HepG2 (cell line): ENCODE measurements around the gene PAQR5. TPM values are rescaled to one million over a fixed set of nuclear protein-coding genes. Genes with fewer than 3 reads are reported as not detected.
A peak's percentile ranks its signal among the peaks of the same experiment; 100 is the strongest.

ENCODE experiments used
- FOXK1 ChIP-seq: sonication (generic); formaldehyde crosslinking; IDR thresholded peaks from 2 replicates; pipeline ENCODE4 v1.4.0; 2020; ENCODE audit warnings: low read depth, missing genetic modification reagents, borderline replicate concordance
- FOXK2 ChIP-seq: fragments of 450-650 bp; IDR thresholded peaks from 2 replicates; pipeline ENCODE4 v1.6.1; 2016
- KMT2A ChIP-seq: sonication (generic); formaldehyde crosslinking; IDR thresholded peaks from 2 replicates; pipeline ENCODE4 v1.4.0; 2020; ENCODE audit warnings: missing genetic modification reagents
- MXI1 ChIP-seq: IDR thresholded peaks from 3 replicates; pipeline ENCODE4 v1.6.1; 2012; ENCODE audit warnings: low read depth, low read length, inconsistent platforms, borderline replicate concordance
- ONECUT2 ChIP-seq: sonication (generic); formaldehyde crosslinking; IDR thresholded peaks from 2 replicates; pipeline ENCODE4 v1.4.0; 2020; ENCODE audit warnings: missing genetic modification reagents
- TBX2 ChIP-seq: sonication (generic); formaldehyde crosslinking; IDR thresholded peaks from 2 replicates; pipeline ENCODE4 v1.5.0; 2020; ENCODE audit warnings: missing genetic modification reagents, mild to moderate bottlenecking, borderline replicate concordance
- TFDP2 ChIP-seq: sonication (generic); formaldehyde crosslinking; IDR thresholded peaks from 2 replicates; pipeline ENCODE4 v1.4.0; 2020; ENCODE audit warnings: missing genetic modification reagents
- ZNF205 ChIP-seq: IDR thresholded peaks from 2 replicates; pipeline ENCODE4 v1.6.1; 2018; ENCODE audit warnings: missing biosample characterization, missing genetic modification reagents
- ZNF256 ChIP-seq: sonication (generic); formaldehyde crosslinking; conservative IDR thresholded peaks from 2 replicates; pipeline ENCODE4 v1.4.0; 2020; ENCODE audit warnings: missing genetic modification reagents
- ZNF337 ChIP-seq: sonication (generic); formaldehyde crosslinking; IDR thresholded peaks from 2 replicates; pipeline ENCODE4 v1.5.1; 2020; ENCODE audit warnings: missing genetic modification reagents, low read depth, mild to moderate bottlenecking, borderline replicate concordance
- ZNF607 ChIP-seq: sonication (generic); formaldehyde crosslinking; IDR thresholded peaks from 2 replicates; pipeline ENCODE4 v1.5.1; 2020; ENCODE audit warnings: missing genetic modification reagents, mild to moderate bottlenecking, borderline replicate concordance
- ZNF619 ChIP-seq: sonication (generic); formaldehyde crosslinking; IDR thresholded peaks from 2 replicates; pipeline ENCODE4 v1.4.0; 2020; ENCODE audit warnings: mild to moderate bottlenecking, missing genetic modification reagents
- ZNF740 ChIP-seq: sonication (generic); formaldehyde crosslinking; IDR thresholded peaks from 2 replicates; pipeline ENCODE4 v1.4.0; 2020; ENCODE audit warnings: missing genetic modification reagents
- ZNF891 ChIP-seq: sonication (generic); formaldehyde crosslinking; IDR thresholded peaks from 2 replicates; pipeline ENCODE4 v1.5.0; 2020; ENCODE audit warnings: mild to moderate bottlenecking, missing genetic modification reagents
- polyA plus RNA-seq, 8 experiments: library from polyadenylated mRNA; depleted of rRNA in 3 of 8; stranded (reverse) in 7 of 8; unstranded in 1 of 8; fragments of >200 nt; fragmentation: Illumina TruSeq in 4 of 8; extraction: Trizol in 4 of 8; gene quantifications; 2 replicates each; pipeline versions ENCODE4 v1.2.1 to v1.2.3, GENCODE V29; 2011 to 2016; ENCODE audit warnings: low read depth in 4 of 8, missing spikeins in 1 of 8, mixed read lengths in 1 of 8; ENCODE audit not compliant: insufficient read depth in 1 of 8
- total RNA-seq, 5 experiments: library from RNA; depleted of rRNA; stranded (reverse); fragments of >200 nt; fragmentation: Illumina TruSeq; extraction: Trizol; gene quantifications; 2 replicates each; pipeline ENCODE4 v1.2.3, GENCODE V29; 2016; ENCODE audit warnings: low read depth in 1 of 5

Gene PAQR5
- total and polyA plus RNA-seq, 2 of the 13 experiments (the other 11 are each of a cell fraction or from before 2014, with no cell fraction given) = 0.53 to 1.3 TPM

DNA sequence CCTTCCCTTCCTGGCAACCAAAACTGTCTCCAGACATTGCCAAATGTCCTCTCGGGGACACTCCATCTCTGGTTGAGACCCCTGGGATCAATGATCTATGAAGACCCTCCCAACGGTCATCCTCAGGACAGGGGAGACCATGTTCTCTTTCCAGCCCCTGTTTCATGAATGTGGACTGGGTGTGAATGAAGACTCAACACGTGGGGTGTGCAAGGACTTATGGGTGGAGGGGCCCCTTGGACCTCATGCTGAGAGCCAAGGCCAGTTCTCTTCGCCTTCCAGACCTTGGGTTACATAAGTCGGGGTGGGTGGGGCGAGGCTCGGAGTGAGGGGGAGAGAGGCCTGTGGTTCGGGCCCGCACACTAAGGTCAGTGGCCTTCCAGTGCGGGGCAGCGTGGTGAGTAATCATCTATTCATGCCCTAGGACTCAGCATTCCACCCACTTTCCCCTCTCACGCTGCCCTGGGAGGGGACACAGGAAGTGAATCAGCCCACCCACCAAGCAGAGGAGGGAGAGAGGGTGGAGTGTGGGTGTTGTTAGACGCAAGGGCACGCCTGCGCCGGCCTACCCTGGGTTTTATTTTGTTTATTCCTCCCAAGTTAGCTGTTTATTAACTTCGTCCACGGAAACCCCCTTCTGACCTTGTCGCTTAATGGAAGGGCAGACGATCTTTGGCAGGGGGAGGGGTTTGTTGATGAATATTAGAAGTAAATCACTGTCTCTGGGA is 6.7 kb downstream of the PAQR5 start (continued):
- TF ChIP-seq FOXK1 (CRISPR knock-in tag) (peak; percentile 31; the same call in 1 of the 2 replicates), KMT2A (CRISPR knock-in tag) (no peak), ZNF607 (CRISPR knock-in tag) (no peak), FOXK2 (no peak), TFDP2 (no peak), ZNF337 (no peak), TBX2 (CRISPR knock-in tag) (no peak), MXI1 (peak; percentile 21; the same call in 1 of the 3 replicates), ZNF619 (CRISPR knock-in tag) (no peak), ZNF891 (CRISPR knock-in tag) (no peak), ONECUT2 (no peak), ZNF256 (no peak), ZNF205 (CRISPR knock-in tag) (no peak), ZNF740 (no peak)
